Fibroblast of pulmonary artery (primary cell): Measurements from ENCODE around the gene TRAF3IP1.

Source experiments
- DNase-seq: peaks from one replicate; pipeline ENCODE4 v3.0.0-alpha.2; 2010; ENCODE audit warnings: low read depth
- H3K4me3 ChIP-seq: replicated peaks from 2 replicates; pipeline ENCODE4 v1.5.1; 2011; ENCODE audit warnings: low read depth, mild to moderate bottlenecking, control low read depth, low read length, moderate library complexity
- CTCF ChIP-seq: IDR thresholded peaks from 2 replicates; pipeline ENCODE4 v1.5.1; 2011; ENCODE audit warnings: mild to moderate bottlenecking, control low read depth, low read length, inconsistent platforms; ENCODE audit errors: missing control alignments

TRAF3IP1 gene

GRCh38 chr2:238294393-238295143 is 25.8 kb upstream of the TRAF3IP1 start:
- no peak for DNase-seq
- no peak overlapping the region for H3K4me3 ChIP-seq
- TF ChIP-seq CTCF = no peak

- no peak for TF ChIP-seq CTCF
- no peak overlapping the region for H3K4me3 ChIP-seq
- DNase-seq = no peak
Observed at GRCh38 chr2:238295144-238296112, 24.9 kb upstream of the TRAF3IP1 start.

- no peak for DNase-seq
- TF ChIP-seq CTCF = no peak
Observed at GRCh38 chr2:238296638-238297457, 23.5 kb upstream of the TRAF3IP1 start.

GRCh38 chr2:238299803-238300202 is 20.5 kb upstream of the TRAF3IP1 start:
- no peak for TF ChIP-seq CTCF
- DNase-seq = no peak

More at GRCh38 chr2:238296638-238297457, 23.5 kb upstream of the TRAF3IP1 start:
- H3K4me3 ChIP-seq = no peak overlapping the region

GRCh38 chr2:238302087-238302486 is 18.2 kb upstream of the TRAF3IP1 start:
- no peak for DNase-seq
- H3K4me3 ChIP-seq = no peak overlapping the region
- no peak for TF ChIP-seq CTCF

More at GRCh38 chr2:238299803-238300202, 20.5 kb upstream of the TRAF3IP1 start:
- H3K4me3 ChIP-seq = no peak overlapping the region

- no peak for TF ChIP-seq CTCF
- no peak overlapping the region for H3K4me3 ChIP-seq
- DNase-seq = no peak
Observed at GRCh38 chr2:238302751-238303150, 17.6 kb upstream of the TRAF3IP1 start.
